Liver (tissue), 9 donors: ENCODE results near the gene DDX42. TPM values are rescaled to one million over a fixed set of nuclear protein-coding genes. Genes with fewer than 3 reads are reported as not detected.

Experiments
- DNase-seq: peaks from one replicate; pipeline ENCODE4 v3.0.0-alpha.2; 2017; ENCODE audit warnings: low spot score
- H3K27ac ChIP-seq, 2 donors: one replicate each; pipeline ENCODE4 v1.7.0; 2013; ENCODE audit warnings: inconsistent platforms in 2 of 2, low read length in 2 of 2, control low read depth in 1 of 2, low read depth in 1 of 2, mild to moderate bottlenecking in 1 of 2
- H3K27me3 ChIP-seq, 4 donors: one replicate each; pipeline versions ENCODE4 v1.6.1 to v1.7.0; 2013; ENCODE audit warnings: low read length in 3 of 4, inconsistent platforms in 1 of 4, mild to moderate bottlenecking in 1 of 4, moderate library complexity in 1 of 4; ENCODE audit not compliant: control insufficient read depth in 4 of 4, insufficient read depth in 4 of 4
- H3K36me3 ChIP-seq, 4 donors: one replicate each; pipeline versions ENCODE4 v1.6.1 to v1.7.0; 2013; ENCODE audit warnings: low read length in 3 of 4, mild to moderate bottlenecking in 3 of 4, low read depth in 1 of 4, moderate library complexity in 1 of 4; ENCODE audit not compliant: control insufficient read depth in 4 of 4, insufficient read depth in 3 of 4
- H3K4me1 ChIP-seq, 4 donors: one replicate each; pipeline versions ENCODE4 v1.6.1 to v1.7.0; 2013; ENCODE audit warnings: low read length in 3 of 4, mild to moderate bottlenecking in 3 of 4, moderate library complexity in 1 of 4; ENCODE audit not compliant: control insufficient read depth in 4 of 4, insufficient read depth in 4 of 4
- H3K4me3 ChIP-seq, 3 donors: one replicate each; pipeline versions ENCODE4 v1.6.1 to v1.7.0; 2013; ENCODE audit warnings: low read length in 3 of 3, control low read depth in 1 of 3, low read depth in 1 of 3, mild to moderate bottlenecking in 1 of 3
- H3K9ac ChIP-seq, 2 donors: one replicate each; pipeline ENCODE4 v1.7.0; 2013; ENCODE audit warnings: low read length in 2 of 2, mild to moderate bottlenecking in 2 of 2, moderate library complexity in 2 of 2, control low read depth in 1 of 2, low read depth in 1 of 2
- H3K9me3 ChIP-seq, 4 donors: one replicate each; pipeline versions ENCODE4 v1.6.1 to v1.7.0; 2013; ENCODE audit warnings: low read length in 3 of 4; ENCODE audit not compliant: control insufficient read depth in 4 of 4
- ATF3 ChIP-seq: IDR thresholded peaks from 2 replicates; pipeline ENCODE4 v1.6.1; 2016; ENCODE audit warnings: antibody characterized with exemption
- CTCF ChIP-seq: fragments of 150-350 bp; IDR thresholded peaks from 2 replicates; pipeline ENCODE4 v1.5.1; 2017; ENCODE audit warnings: improper control_type of control experiment, low read depth, low read length; ENCODE audit not compliant: missing input control
- EGR1 ChIP-seq, 2 donors: IDR thresholded peaks; 2 replicates each; pipeline ENCODE4 v1.6.1; 2016 to 2018; ENCODE audit warnings: antibody characterized with exemption in 2 of 2, low read depth in 2 of 2
- FOXA1 ChIP-seq: IDR thresholded peaks from 2 replicates; pipeline ENCODE4 v1.6.1; 2016; ENCODE audit warnings: antibody characterized with exemption
- FOXA2 ChIP-seq: IDR thresholded peaks from 2 replicates; pipeline ENCODE4 v1.6.1; 2016; ENCODE audit warnings: antibody characterized with exemption
- GABPA ChIP-seq, 2 donors: IDR thresholded peaks in 1 of 2; conservative IDR thresholded peaks in 1 of 2; 2 replicates each; pipeline ENCODE4 v1.6.1; 2016; ENCODE audit warnings: antibody characterized with exemption in 2 of 2, mild to moderate bottlenecking in 1 of 2, moderate library complexity in 1 of 2
- HNF4A ChIP-seq, 2 donors: conservative IDR thresholded peaks; 2 replicates each; pipeline ENCODE4 v1.6.1; 2016; ENCODE audit warnings: antibody characterized with exemption in 2 of 2, mild to moderate bottlenecking in 2 of 2
- HNF4G ChIP-seq: IDR thresholded peaks from 2 replicates; pipeline ENCODE4 v1.6.1; 2016; ENCODE audit warnings: antibody characterized with exemption
- JUND ChIP-seq, 2 donors: IDR thresholded peaks; 2 replicates each; pipeline ENCODE4 v1.6.1; 2016; ENCODE audit warnings: antibody characterized with exemption in 2 of 2
- MAX ChIP-seq: IDR thresholded peaks from 2 replicates; pipeline ENCODE4 v1.6.1; 2016; ENCODE audit warnings: antibody characterized with exemption
- NR2F2 ChIP-seq: IDR thresholded peaks from 2 replicates; pipeline ENCODE4 v1.6.1; 2016; ENCODE audit warnings: antibody characterized with exemption
- RAD21 ChIP-seq, 2 donors: IDR thresholded peaks; 2 replicates each; pipeline ENCODE4 v1.6.1; 2016; ENCODE audit warnings: antibody characterized with exemption in 2 of 2, mild to moderate bottlenecking in 2 of 2
- REST ChIP-seq: IDR thresholded peaks from 2 replicates; pipeline ENCODE4 v1.6.1; 2016; ENCODE audit warnings: antibody characterized with exemption, mild to moderate bottlenecking
- RXRA ChIP-seq, 2 donors: IDR thresholded peaks; 2 replicates each; pipeline ENCODE4 v1.6.1; 2017 to 2018; ENCODE audit warnings: antibody characterized with exemption in 2 of 2, mild to moderate bottlenecking in 1 of 2
- SP1 ChIP-seq: IDR thresholded peaks from 2 replicates; pipeline ENCODE4 v1.6.1; 2018; ENCODE audit warnings: antibody characterized with exemption, mild to moderate bottlenecking
- TAF1 ChIP-seq: conservative IDR thresholded peaks from 2 replicates; pipeline ENCODE4 v1.6.1; 2016; ENCODE audit warnings: antibody characterized with exemption, mild to moderate bottlenecking
- YY1 ChIP-seq: IDR thresholded peaks from 2 replicates; pipeline ENCODE4 v1.6.1; 2016; ENCODE audit warnings: antibody characterized with exemption, mild to moderate bottlenecking
- ZBTB33 ChIP-seq: IDR thresholded peaks from 2 replicates; pipeline ENCODE4 v1.6.1; 2016; ENCODE audit warnings: antibody characterized with exemption
- WGBS: extraction: QIAGEN DNeasy Blood & Tissue Kit; methylation state at CpG from one replicate; pipeline ENCODE4 v1.1.7; 2013; 5-methylcytosine and 5-hydroxymethylcytosine counted together
- polyA plus RNA-seq, 2 donors: library from polyadenylated mRNA; stranded (reverse) in 1 of 2; unstranded in 1 of 2; fragments of 200-250 nt in 1 of 2; fragments of >200 nt in 1 of 2; fragmentation: Nextera tagmentation in 1 of 2; extraction: Ambion mirVana in 1 of 2; gene quantifications; one replicate each; pipeline versions ENCODE4 v1.2.1 to v1.2.3, GENCODE V29; 2013 to 2015
- total RNA-seq, 2 donors: library from RNA; depleted of rRNA; stranded (reverse); fragments of >200 nt; gene quantifications; one replicate each; pipeline ENCODE4 v1.2.3, GENCODE V29; 2014
- donor health status: healthy.
- donor health status: healthy.
- donor health status: healthy.
- donor health status: healthy.
- donor health status: healthy.

Gene DDX42
- total and polyA plus RNA-seq, 4 donors: 15.0 to 64.2 (median 29.9) TPM

GRCh38 chr17:63842540-63843386, 68.8 kb downstream of the DDX42 start, which contains the start of gene SMARCD2:
SMARCD2 (minus strand) TSS chr17:63842685; CDS start chr17:63842674, 11 bp downstream.
- Histone ChIP-seq H3K9ac (peak within 1 kb of the TSS; percentile 77 to 85), H3K9me3 (no peaks in the 10 kb centered on the region), H3K4me1 (peaks cover 24 to 43% (median 40%) of the 10 kb centered on the region in 4 donors), H3K27me3 (no peaks in the 10 kb centered on the region), H3K36me3 (no peaks in the 10 kb centered on the region), H3K27ac (peak within 1 kb of the TSS; percentile 84 to 86), H3K4me3 (peak within 1 kb of the TSS; percentile 67 to 80 (median 74))
- peak; percentile 99 for DNase-seq
- TF ChIP-seq SP1 (peak; percentile 93), HNF4G (peak; percentile 10), FOXA1 (peak; percentile 60), RAD21 (IDR thresholded peaks at IDR 0.05) (peak; percentile 17 to 23), REST (peak; percentile 81), FOXA2 (no peak), CTCF (no peak), YY1 (peak; percentile 94), MAX (peak; percentile 65), ATF3 (peak; percentile 56), JUND (IDR thresholded peaks at IDR 0.05) (peak in 1 of 2 donors; percentile 41), RXRA (IDR thresholded peaks at IDR 0.05) (peak; percentile 84 to 90), GABPA (IDR thresholded peaks at IDR 0.05 in 1 of 2, conservative IDR thresholded peaks at IDR 0.05 in 1 of 2) (peak; percentile 78 to 91), ZBTB33 (peak; percentile 98), EGR1 (IDR thresholded peaks at IDR 0.05; ENCODE audit: low read depth in 2 of 2) (peak; percentile 40 to 50), NR2F2 (peak; percentile 99), TAF1 (peak; percentile 68), HNF4A (conservative IDR thresholded peaks at IDR 0.05) (peak; percentile 28 to 35)
- WGBS: under 1% methylated on average over 92 of the region's 92 CpGs
